ENCODE data around the gene RPGRIP1L.

RPGRIP1L gene

GRCh38 chr16:53651357-53651756 lies 52.3 kb downstream of the RPGRIP1L start:
- TF ChIP-seq CTCF (conservative IDR thresholded peaks at IDR 0.05; ENCODE audit: control insufficient read depth, insufficient read depth, low read depth, low read length), result no peak
- DNase-seq (ENCODE audit: low read depth), result no peak
- H3K4me3 ChIP-seq (ENCODE audit: control insufficient read depth, low read depth, low read length), result no peak overlapping the region

- no peak overlapping the region for H3K4me3 ChIP-seq (ENCODE audit: control insufficient read depth, low read depth, low read length)
- no peak for TF ChIP-seq CTCF (conservative IDR thresholded peaks at IDR 0.05; ENCODE audit: control insufficient read depth, insufficient read depth, low read depth, low read length)
- no peak for DNase-seq (ENCODE audit: low read depth)
Measured at GRCh38 chr16:53646506-53646905, 57.2 kb downstream of the RPGRIP1L start.

GRCh38 chr16:53643474-53643873 lies 60.2 kb downstream of the RPGRIP1L start:
- no peak overlapping the region for H3K4me3 ChIP-seq (ENCODE audit: control insufficient read depth, low read depth, low read length)
- DNase-seq (ENCODE audit: low read depth), result no peak
- no peak for TF ChIP-seq CTCF (conservative IDR thresholded peaks at IDR 0.05; ENCODE audit: control insufficient read depth, insufficient read depth, low read depth, low read length)

- no peak for TF ChIP-seq CTCF (conservative IDR thresholded peaks at IDR 0.05; ENCODE audit: control insufficient read depth, insufficient read depth, low read depth, low read length)
- H3K4me3 ChIP-seq (ENCODE audit: control insufficient read depth, low read depth, low read length), result no peak overlapping the region
- DNase-seq (ENCODE audit: low read depth), result peak; percentile 71
Measured at GRCh38 chr16:53642094-53642493, 61.6 kb downstream of the RPGRIP1L start.

- no peak for TF ChIP-seq CTCF (conservative IDR thresholded peaks at IDR 0.05; ENCODE audit: control insufficient read depth, insufficient read depth, low read depth, low read length)
- DNase-seq (ENCODE audit: low read depth), result no peak
- no peak overlapping the region for H3K4me3 ChIP-seq (ENCODE audit: control insufficient read depth, low read depth, low read length)
Measured at GRCh38 chr16:53636978-53637377, 66.7 kb downstream of the RPGRIP1L start.

- TF ChIP-seq CTCF (conservative IDR thresholded peaks at IDR 0.05; ENCODE audit: control insufficient read depth, insufficient read depth, low read depth, low read length), result no peak
- no peak for DNase-seq (ENCODE audit: low read depth)
- no peak overlapping the region for H3K4me3 ChIP-seq (ENCODE audit: control insufficient read depth, low read depth, low read length)
Measured at GRCh38 chr16:53632526-53632925, 71.1 kb downstream of the RPGRIP1L start.

All from fibroblast of mammary gland (primary cell).